Measurements from ENCODE around the gene KCNQ1. TPM values are rescaled to one million over a fixed set of nuclear protein-coding genes. Genes with fewer than 3 reads are reported as not detected.

KCNQ1 gene
- total RNA-seq, 4 donors from 2014 or later, result 2.6 to 12.7 (median 4.9) TPM

DNA sequence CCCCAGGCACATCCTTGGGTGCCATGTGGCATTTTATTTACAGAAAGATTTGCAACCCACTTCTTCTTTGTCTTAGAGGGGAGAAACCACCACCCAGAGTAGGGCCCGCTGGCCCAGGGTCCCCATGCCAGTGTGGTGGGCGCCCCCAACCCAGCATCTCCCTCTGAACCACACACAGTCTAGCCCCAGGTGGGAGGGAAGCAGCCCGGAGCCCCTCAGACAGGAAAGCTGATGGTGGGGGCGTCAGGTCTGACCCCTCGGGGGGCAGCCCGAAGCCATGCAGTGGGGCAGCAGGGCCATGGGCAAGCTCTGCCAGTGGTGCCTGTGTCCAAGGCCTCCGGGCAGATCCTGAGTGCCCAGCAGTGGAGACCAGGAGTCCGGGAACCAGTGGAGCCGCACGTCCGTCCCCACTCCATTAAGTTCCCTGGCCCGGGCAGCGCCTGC lies 12.2 kb upstream of the KCNQ1 start:
- H3K4me1 ChIP-seq, result no peaks in the 10 kb centered on the region
- H3K9me3 ChIP-seq, result no peaks in the 10 kb centered on the region
- WGBS, 2 donors (ENCODE audit: low coverage in 1 of 2), result no CpG with 5 or more reads among the region's 13 CpGs
- H3K4me3 ChIP-seq, result no peak overlapping the region
- peaks cover 38% of the 10 kb centered on the region for H3K27me3 ChIP-seq
- TF ChIP-seq, protein P1, sequence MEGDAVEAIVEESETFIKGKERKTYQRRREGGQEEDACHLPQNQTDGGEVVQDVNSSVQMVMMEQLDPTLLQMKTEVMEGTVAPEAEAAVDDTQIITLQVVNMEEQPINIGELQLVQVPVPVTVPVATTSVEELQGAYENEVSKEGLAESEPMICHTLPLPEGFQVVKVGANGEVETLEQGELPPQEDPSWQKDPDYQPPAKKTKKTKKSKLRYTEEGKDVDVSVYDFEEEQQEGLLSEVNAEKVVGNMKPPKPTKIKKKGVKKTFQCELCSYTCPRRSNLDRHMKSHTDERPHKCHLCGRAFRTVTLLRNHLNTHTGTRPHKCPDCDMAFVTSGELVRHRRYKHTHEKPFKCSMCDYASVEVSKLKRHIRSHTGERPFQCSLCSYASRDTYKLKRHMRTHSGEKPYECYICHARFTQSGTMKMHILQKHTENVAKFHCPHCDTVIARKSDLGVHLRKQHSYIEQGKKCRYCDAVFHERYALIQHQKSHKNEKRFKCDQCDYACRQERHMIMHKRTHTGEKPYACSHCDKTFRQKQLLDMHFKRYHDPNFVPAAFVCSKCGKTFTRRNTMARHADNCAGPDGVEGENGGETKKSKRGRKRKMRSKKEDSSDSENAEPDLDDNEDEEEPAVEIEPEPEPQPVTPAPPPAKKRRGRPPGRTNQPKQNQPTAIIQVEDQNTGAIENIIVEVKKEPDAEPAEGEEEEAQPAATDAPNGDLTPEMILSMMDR (IDR thresholded peaks at IDR 0.05), result no peak
- TF ChIP-seq POLR2A (IDR thresholded peaks at IDR 0.05) (no peak), EP300 (IDR thresholded peaks at IDR 0.05) (no peak), POLR2AphosphoS5 (IDR thresholded peaks at IDR 0.05) (no peak)
- no peak for ATAC-seq
- H3K36me3 ChIP-seq, result no peaks in the 10 kb centered on the region
- H3K27ac ChIP-seq, result no peak overlapping the region

DNA sequence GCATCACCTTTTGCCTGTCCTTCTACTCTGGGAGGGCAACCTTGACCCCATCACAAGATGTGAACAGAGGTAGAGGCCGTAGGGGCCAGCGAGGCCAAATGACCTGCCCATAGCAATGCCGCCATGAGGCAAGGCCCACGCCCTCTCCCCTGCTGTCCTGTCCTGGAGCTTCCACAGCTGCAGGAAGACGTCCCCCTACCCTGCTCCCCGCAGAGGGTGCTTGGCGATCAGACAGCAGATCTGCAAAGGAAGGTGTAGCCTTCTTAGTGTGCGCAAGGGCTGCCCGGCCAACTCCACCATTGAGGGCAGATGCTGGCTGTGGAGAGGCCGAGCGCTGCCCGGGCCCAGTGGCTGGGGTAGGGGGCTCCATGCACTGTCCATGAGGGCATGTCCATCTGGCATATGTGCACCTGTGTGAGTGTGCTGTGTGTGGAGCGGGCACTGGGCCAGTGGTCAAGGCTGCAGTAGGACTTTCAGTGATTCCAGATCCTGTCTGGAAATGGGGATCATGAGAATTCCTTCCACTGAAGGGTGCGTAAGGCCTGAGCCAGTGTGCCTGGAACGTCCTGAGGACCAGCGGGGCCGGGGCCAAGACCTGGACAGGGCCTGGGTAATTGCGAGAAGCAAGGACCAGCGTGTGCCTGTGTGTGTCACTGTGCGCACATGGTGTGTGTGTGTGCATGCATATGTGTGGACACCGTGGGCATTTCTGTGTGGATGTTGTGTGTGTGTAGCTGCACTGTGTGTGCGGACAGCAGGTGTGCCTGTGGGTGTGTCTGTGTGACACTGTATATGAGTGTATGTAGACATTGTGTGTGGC lies 11.5 kb upstream of the KCNQ1 start:
- no peak overlapping the region for H3K4me3 ChIP-seq
- H3K36me3 ChIP-seq, result no peaks in the 10 kb centered on the region
- H3K4me1 ChIP-seq, result no peaks in the 10 kb centered on the region
- H3K9me3 ChIP-seq, result no peaks in the 10 kb centered on the region
- no peak overlapping the region for H3K27ac ChIP-seq
- 100% methylated on average over 1 of the region's 22 CpGs; no CpG with 5 or more reads in 1 of the 2 donors for WGBS, 2 donors (ENCODE audit: low coverage in 1 of 2)
- TF ChIP-seq, protein P1 (IDR thresholded peaks at IDR 0.05), result no peak
- TF ChIP-seq POLR2A (IDR thresholded peaks at IDR 0.05) (no peak), POLR2AphosphoS5 (IDR thresholded peaks at IDR 0.05) (no peak), EP300 (IDR thresholded peaks at IDR 0.05) (no peak)
- no peak for ATAC-seq
- peaks cover 39% of the 10 kb centered on the region for H3K27me3 ChIP-seq

DNA sequence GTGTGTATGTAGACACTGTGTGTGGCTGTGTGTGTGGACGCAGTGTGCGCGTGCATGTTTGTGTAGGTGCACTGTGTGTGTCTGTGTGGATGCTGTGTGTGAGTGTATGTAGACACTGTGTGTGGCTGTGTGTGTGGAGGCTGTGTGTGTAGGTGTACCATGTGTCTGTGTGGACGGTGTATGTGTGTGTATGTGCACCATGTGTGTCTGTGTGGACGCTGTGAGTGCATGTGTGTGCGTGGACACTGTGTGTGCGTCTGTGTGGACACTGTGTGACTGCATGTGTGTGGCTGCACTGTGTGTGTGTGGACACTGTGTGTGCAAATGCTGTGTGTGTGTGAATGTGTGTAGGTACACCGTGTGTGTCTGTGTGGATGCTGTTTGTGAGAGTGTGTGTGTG lies 10.8 kb upstream of the KCNQ1 start:
- H3K4me1 ChIP-seq, result no peaks in the 10 kb centered on the region
- H3K27me3 ChIP-seq, result peaks cover 35% of the 10 kb centered on the region
- no peak overlapping the region for H3K4me3 ChIP-seq
- H3K27ac ChIP-seq, result no peak overlapping the region
- TF ChIP-seq EP300 (IDR thresholded peaks at IDR 0.05), result no peak
- TF ChIP-seq POLR2A (IDR thresholded peaks at IDR 0.05), result no peak
- TF ChIP-seq, protein P1 (IDR thresholded peaks at IDR 0.05), result no peak
- no peak for TF ChIP-seq POLR2AphosphoS5 (IDR thresholded peaks at IDR 0.05)
- WGBS, 2 donors (ENCODE audit: low coverage in 1 of 2), result 84 to 96% methylated on average over 6 to 7 of the region's 8 CpGs
- no peaks in the 10 kb centered on the region for H3K36me3 ChIP-seq
- ATAC-seq, result no peak
- H3K9me3 ChIP-seq, result no peaks in the 10 kb centered on the region

DNA sequence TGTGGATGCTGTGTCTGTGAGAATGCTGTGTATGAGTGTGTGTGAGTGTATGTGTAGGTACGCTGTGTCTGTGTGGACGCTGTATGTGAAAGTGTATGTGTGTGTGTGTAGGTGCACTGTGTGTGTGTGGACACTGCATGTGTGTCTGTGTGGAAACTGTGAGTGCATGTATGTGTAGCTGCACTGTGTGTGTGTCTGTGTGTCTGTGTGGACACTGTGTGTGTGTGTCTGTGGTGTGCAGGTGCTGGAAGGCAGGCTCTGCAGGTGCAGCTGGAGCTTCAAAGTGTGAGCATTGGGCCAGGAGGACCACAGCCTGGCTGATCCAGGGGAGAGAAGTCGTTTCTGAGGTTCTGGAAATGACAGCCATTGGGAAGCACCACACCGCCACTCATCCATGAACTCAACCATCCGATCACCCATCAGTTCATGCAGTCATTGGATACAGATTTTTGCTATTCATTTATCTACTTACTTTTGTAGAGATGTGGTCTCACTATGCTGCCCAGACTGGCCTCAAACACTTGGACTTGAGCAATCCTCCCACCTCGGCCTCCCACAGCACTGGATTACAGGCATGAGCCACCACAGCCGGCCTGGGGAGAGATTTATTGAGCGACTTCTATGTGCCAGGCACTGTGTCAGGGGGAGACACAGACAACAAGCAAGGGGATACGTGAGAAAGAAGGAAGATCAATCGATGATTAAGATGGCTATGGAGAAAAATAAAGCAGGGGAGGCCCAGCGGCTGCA lies 10.1 kb upstream of the KCNQ1 start:
- Histone ChIP-seq H3K36me3 (no peaks in the 10 kb centered on the region), H3K27me3 (peaks cover 38% of the 10 kb centered on the region), H3K9me3 (no peaks in the 10 kb centered on the region), H3K4me1 (no peaks in the 10 kb centered on the region), H3K4me3 (no peak overlapping the region), H3K27ac (no peak overlapping the region)
- TF ChIP-seq POLR2AphosphoS5 (IDR thresholded peaks at IDR 0.05) (no peak), EP300 (IDR thresholded peaks at IDR 0.05) (no peak), POLR2A (IDR thresholded peaks at IDR 0.05) (no peak)
- TF ChIP-seq, protein P1 (IDR thresholded peaks at IDR 0.05), result no peak
- ATAC-seq, result no peak
- WGBS, 2 donors (ENCODE audit: low coverage in 1 of 2), result 76 to 96% methylated on average over 4 to 6 of the region's 11 CpGs

All from gastroesophageal sphincter (tissue), 4 donors.